GM23248 (cell line): Measurements from ENCODE around the gene DLG4. TPM values are rescaled to one million over a fixed set of nuclear protein-coding genes. Genes with fewer than 3 reads are reported as not detected.

Experiments
- DNase-seq: peaks from one replicate; pipeline ENCODE4 v3.0.0-alpha.2; 2015
- H2AFZ ChIP-seq: fragments of 200-600 bp; sonication (generic); 2 replicates; pipeline ENCODE4 v1.6.1; 2016; ENCODE audit warnings: antibody characterized with exemption
- H3F3A ChIP-seq: fragments of 200-600 bp; sonication (generic); 2 replicates; pipeline ENCODE4 v1.6.1; 2016; ENCODE audit warnings: mild to moderate bottlenecking, antibody characterized with exemption, mixed run types; ENCODE audit not compliant: insufficient read depth
- H3K27ac ChIP-seq: fragments of 200-600 bp; sonication (generic); 2 replicates; pipeline ENCODE4 v1.5.1; 2016; ENCODE audit warnings: mild to moderate bottlenecking
- H3K27me3 ChIP-seq: fragments of 200-600 bp; sonication (generic); replicated peaks from 2 replicates; pipeline ENCODE4 v1.6.1; 2016; ENCODE audit warnings: mild to moderate bottlenecking; ENCODE audit not compliant: insufficient read depth
- H3K36me3 ChIP-seq: fragments of 200-600 bp; sonication (generic); 2 replicates; pipeline ENCODE4 v1.6.1; 2016; ENCODE audit warnings: low read depth, mild to moderate bottlenecking
- H3K4me1 ChIP-seq: fragments of 200-600 bp; sonication (generic); 2 replicates; pipeline ENCODE4 v1.6.1; 2016; ENCODE audit warnings: mild to moderate bottlenecking; ENCODE audit not compliant: insufficient read depth
- H3K4me2 ChIP-seq: fragments of 200-600 bp; sonication (generic); one replicate; pipeline ENCODE4 v1.6.1; 2016; ENCODE audit warnings: mild to moderate bottlenecking; ENCODE audit not compliant: unreplicated experiment
- H3K4me3 ChIP-seq: fragments of 200-600 bp; sonication (generic); 2 replicates; pipeline ENCODE4 v1.5.1; 2016; ENCODE audit warnings: mild to moderate bottlenecking
- H3K79me2 ChIP-seq: fragments of 200-600 bp; sonication (generic); 2 replicates; pipeline ENCODE4 v1.6.1; 2016; ENCODE audit warnings: mild to moderate bottlenecking; ENCODE audit not compliant: insufficient read depth
- H3K9ac ChIP-seq: fragments of 200-600 bp; sonication (generic); 2 replicates; pipeline ENCODE4 v1.6.1; 2016; ENCODE audit warnings: mild to moderate bottlenecking
- H3K9me2 ChIP-seq: fragments of 200-600 bp; sonication (generic); 2 replicates; pipeline ENCODE4 v1.6.1; 2016; ENCODE audit warnings: mixed run types, mild to moderate bottlenecking, moderate library complexity; ENCODE audit not compliant: insufficient read depth
- H3K9me3 ChIP-seq: fragments of 200-600 bp; sonication (generic); one replicate; pipeline ENCODE4 v1.6.1; 2017; ENCODE audit warnings: low read depth
- H4K20me1 ChIP-seq: fragments of 200-600 bp; sonication (generic); 2 replicates; pipeline ENCODE4 v1.6.0; 2016; ENCODE audit not compliant: insufficient read depth
- EZH2 ChIP-seq: fragments of 200-600 bp; sonication (generic); IDR thresholded peaks from 2 replicates; pipeline ENCODE4 v1.6.1; 2018; ENCODE audit warnings: antibody characterized with exemption, mild to moderate bottlenecking; ENCODE audit not compliant: insufficient read depth, poor library complexity, severe bottlenecking
- EZH2phosphoT487 ChIP-seq: fragments of 200-600 bp; sonication (generic); IDR thresholded peaks from 2 replicates; pipeline ENCODE4 v1.6.1; 2018; ENCODE audit warnings: antibody characterized with exemption, moderate library complexity, mild to moderate bottlenecking, low read depth; ENCODE audit not compliant: insufficient read depth
- WGBS, 2 experiments: methylation state at CpG; one replicate each; pipeline ENCODE4 v1.1.6; 2015 to 2017; ENCODE audit warnings: low lambda C conversion rate in 2 of 2, low coverage in 1 of 2; ENCODE audit errors: missing lambda C conversion rate in 2 of 2; 5-methylcytosine and 5-hydroxymethylcytosine counted together
- in situ Hi-C: fragments of 300-500 bp; cut with MboI; formaldehyde crosslinking; loops from 2 replicates; pipeline ENCODE4 v1.15.0; 2020
- polyA plus RNA-seq: library from polyadenylated mRNA; unstranded; fragments of >200 nt; fragmentation: Nextera tagmentation; extraction: Ambion mirVana; gene quantifications from 2 replicates; pipeline ENCODE4 v1.2.1, GENCODE V29; 2016
- total RNA-seq: library from RNA; depleted of rRNA; stranded (reverse); fragments of >200 nt; shearing (Covaris generic); gene quantifications from 2 replicates; pipeline ENCODE4 v1.2.3, GENCODE V29; 2014

The DLG4 gene
- total and polyA plus RNA-seq, 2 experiments from 2014 or later, result 1.3 to 13.1 TPM

DNA sequence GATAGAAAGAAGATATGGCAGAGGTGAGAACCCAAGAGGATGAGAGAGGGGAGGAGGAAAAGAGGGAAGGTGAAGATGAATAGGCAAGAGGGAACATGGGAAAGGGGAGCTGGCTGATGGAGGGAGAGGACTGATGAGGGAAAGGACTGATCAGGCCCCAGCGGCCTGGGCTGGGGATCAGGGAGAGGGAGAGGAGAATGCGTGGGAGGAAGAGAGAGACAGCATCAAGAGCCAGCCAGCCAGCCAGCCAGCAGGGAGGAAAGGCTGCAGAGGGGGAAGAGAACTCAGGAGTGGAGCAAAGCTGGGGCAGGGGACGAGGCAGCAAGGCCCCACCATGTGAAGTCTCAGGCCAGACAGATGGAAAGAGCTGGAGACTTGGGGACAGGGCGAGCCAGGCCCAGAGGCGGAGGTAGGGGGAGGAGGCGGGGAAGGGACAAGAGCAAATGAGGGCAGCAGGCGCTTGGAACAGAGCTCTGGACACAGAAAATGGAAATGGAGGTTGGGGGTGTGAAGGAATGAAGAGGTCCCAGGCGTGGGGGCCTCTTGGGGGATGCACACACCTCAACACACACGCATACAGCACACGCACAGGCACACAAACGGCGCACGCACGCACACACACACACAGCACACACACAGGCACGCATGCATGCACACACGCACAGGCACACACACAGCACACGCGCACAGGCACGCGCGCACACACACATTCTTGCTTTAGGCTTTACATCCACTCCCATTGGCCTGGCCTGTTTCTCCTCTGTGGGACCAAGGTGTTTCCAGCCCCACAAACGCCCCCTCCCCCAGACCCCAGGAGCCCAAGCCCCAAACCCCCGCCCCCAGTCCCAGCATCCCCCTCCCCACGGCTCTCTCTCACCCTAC lies 12.3 kb downstream of the DLG4 start:
- no peak overlapping the region for H3K4me3 ChIP-seq
- WGBS, 2 experiments, result 65 to 66% methylated on average over 14 to 24 of the region's 24 CpGs
- no peaks in the 10 kb centered on the region for H3K9me3 ChIP-seq
- H3F3A ChIP-seq, result peaks cover 3% of the 10 kb centered on the region; the same call in 1 of the 2 replicates
- no peaks in the 10 kb centered on the region; the same call in 1 of the 2 replicates for H4K20me1 ChIP-seq
- H3K4me1 ChIP-seq, result peaks cover 15% of the 10 kb centered on the region
- H3K9ac ChIP-seq, result peak overlapping the region; percentile 45
- H3K27me3 ChIP-seq, result no peaks in the 10 kb centered on the region
- no peak for TF ChIP-seq EZH2
- no peak for TF ChIP-seq EZH2phosphoT487
- H2AFZ ChIP-seq, result no peak overlapping the region
- H3K9me2 ChIP-seq, result no peaks in the 10 kb centered on the region
- in situ Hi-C loops, result no loop called here
- peak; percentile 73 for DNase-seq
- peaks cover 6% of the 10 kb centered on the region for H3K36me3 ChIP-seq
- H3K27ac ChIP-seq, result no peak overlapping the region; the same call in 1 of the 2 replicates
- H3K4me2 ChIP-seq, result peak overlapping the region; percentile 32
- peaks cover 75% of the 10 kb centered on the region for H3K79me2 ChIP-seq

- no peaks in the 10 kb centered on the region for H3K27me3 ChIP-seq
- H3K9ac ChIP-seq, result peak overlapping the region; percentile 74
- H3K9me3 ChIP-seq, result no peaks in the 10 kb centered on the region
- WGBS, 2 experiments, result 42 to 64% methylated on average over 6 to 15 of the region's 15 CpGs
- H3F3A ChIP-seq, result peaks cover 3% of the 10 kb centered on the region; the same call in 1 of the 2 replicates
- H3K79me2 ChIP-seq, result peaks cover 60% of the 10 kb centered on the region
- H4K20me1 ChIP-seq, result no peaks in the 10 kb centered on the region; the same call in 1 of the 2 replicates
- peak overlapping the region; percentile 56 for H3K27ac ChIP-seq
- no peaks in the 10 kb centered on the region for H3K9me2 ChIP-seq
- no peak for DNase-seq
- TF ChIP-seq EZH2phosphoT487 (no peak), EZH2 (no peak)
- H3K4me3 ChIP-seq, result peak overlapping the region; percentile 70
- peak overlapping the region; percentile 68 for H3K4me2 ChIP-seq
- H2AFZ ChIP-seq, result peak overlapping the region; percentile 67
- H3K4me1 ChIP-seq, result peaks cover 15% of the 10 kb centered on the region
- peaks cover 18% of the 10 kb centered on the region for H3K36me3 ChIP-seq
- in situ Hi-C loops, result no loop called here
Measured at GRCh38 chr17:7205561-7205960, 14.1 kb downstream of the DLG4 start.

DNA sequence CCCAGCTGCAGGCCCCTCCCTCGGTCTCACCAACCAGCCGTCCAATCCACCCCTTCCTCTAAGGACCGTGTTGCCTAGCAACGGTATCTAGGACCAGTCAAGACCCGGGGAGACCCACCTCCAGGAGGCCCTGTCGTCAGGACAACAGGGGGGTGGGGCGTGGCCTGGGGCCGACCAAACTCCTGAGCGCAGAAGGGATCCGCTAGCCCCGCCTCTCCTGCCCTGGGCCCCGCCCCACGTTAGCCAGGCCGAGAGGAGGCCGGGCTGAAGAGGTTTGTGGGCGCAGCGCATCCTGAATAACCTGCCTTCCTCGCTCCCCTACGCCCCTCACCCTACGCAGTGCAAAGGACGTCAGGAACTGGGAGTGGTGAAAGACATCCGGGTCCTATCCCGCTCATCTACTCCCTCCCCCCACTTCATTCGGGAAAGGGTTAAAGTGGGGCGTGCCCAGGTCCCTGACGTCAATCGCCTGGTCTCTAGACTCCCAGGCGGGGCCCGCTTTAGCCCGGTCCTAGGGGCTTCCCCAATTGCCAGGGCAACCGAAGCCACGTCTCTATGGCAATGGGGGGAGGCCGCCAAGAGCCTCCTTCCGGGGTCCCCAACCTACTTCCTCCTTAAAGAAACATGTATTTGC lies 14.7 kb downstream of the DLG4 start:
- in situ Hi-C loops, result no loop called here
- 2 to 3% methylated on average over 28 to 30 of the region's 34 CpGs for WGBS, 2 experiments
- Histone ChIP-seq H3K9me3 (no peaks in the 10 kb centered on the region), H3K79me2 (peaks cover 54% of the 10 kb centered on the region), H3F3A (peaks cover 3% of the 10 kb centered on the region; the same call in 1 of the 2 replicates), H3K4me2 (peak overlapping the region; percentile 68), H3K4me1 (peaks cover 15% of the 10 kb centered on the region), H3K9ac (peak overlapping the region; percentile 74), H3K27ac (peak overlapping the region; percentile 56), H2AFZ (peak overlapping the region; percentile 67), H3K36me3 (peaks cover 18% of the 10 kb centered on the region), H3K9me2 (no peaks in the 10 kb centered on the region), H3K27me3 (no peaks in the 10 kb centered on the region), H4K20me1 (no peaks in the 10 kb centered on the region; the same call in 1 of the 2 replicates), H3K4me3 (peak overlapping the region; percentile 70)
- TF ChIP-seq EZH2, result no peak
- TF ChIP-seq EZH2phosphoT487, result no peak
- peak; percentile 84 for DNase-seq

DNA sequence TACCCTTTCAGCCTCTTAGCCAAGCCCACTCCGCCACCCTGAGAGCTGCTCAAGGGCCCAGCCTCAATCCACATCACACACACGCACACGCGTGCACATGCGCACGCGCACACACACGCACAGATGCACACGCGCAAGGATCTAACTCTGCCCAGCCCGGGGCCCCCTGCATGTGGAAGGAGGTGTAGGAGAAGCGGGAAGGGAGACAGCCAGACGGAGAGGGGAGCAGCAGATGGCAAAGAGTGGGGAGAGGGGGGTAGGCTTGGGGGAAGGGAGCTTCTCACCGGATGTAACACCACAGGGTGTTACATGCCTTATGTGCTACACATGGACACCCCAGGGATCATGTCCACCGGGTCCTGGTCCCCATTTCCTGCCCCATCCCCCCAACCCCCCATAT lies 15.3 kb downstream of the DLG4 start:
- H3K27me3 ChIP-seq, result no peaks in the 10 kb centered on the region
- H3K4me1 ChIP-seq, result peaks cover 15% of the 10 kb centered on the region
- no peaks in the 10 kb centered on the region for H3K9me2 ChIP-seq
- no peaks in the 10 kb centered on the region; the same call in 1 of the 2 replicates for H4K20me1 ChIP-seq
- H2AFZ ChIP-seq, result no peak overlapping the region; the same call in 1 of the 2 replicates
- TF ChIP-seq EZH2 (no peak), EZH2phosphoT487 (no peak)
- peaks cover 48% of the 10 kb centered on the region for H3K79me2 ChIP-seq
- DNase-seq, result no peak
- no peaks in the 10 kb centered on the region for H3K9me3 ChIP-seq
- H3K36me3 ChIP-seq, result peaks cover 18% of the 10 kb centered on the region
- no peak overlapping the region for H3K4me2 ChIP-seq
- WGBS, 2 experiments, result 58 to 59% methylated on average over 14 to 15 of the region's 15 CpGs
- no peak overlapping the region for H3K27ac ChIP-seq
- peak overlapping the region; percentile 70; the same call in 1 of the 2 replicates for H3K4me3 ChIP-seq
- in situ Hi-C loops, result no loop called here
- H3K9ac ChIP-seq, result peak overlapping the region; percentile 74
- peaks cover 3% of the 10 kb centered on the region; the same call in 1 of the 2 replicates for H3F3A ChIP-seq
